GM19452 (cell line): ENCODE results near the gene COMMD1.
"Not testable (repeated sequence)": the region's sequence is repeated elsewhere in the genome, so short reads cannot be mapped to it uniquely, and the experiment has no call there.

Experiments used
- ATAC-seq: cut with Tn5 transposase; IDR thresholded peaks from one replicate; pipeline ENCODE4 v1.9.1; 2021; ENCODE audit not compliant: unreplicated experiment

COMMD1 gene

GRCh38 chr2:62014102-62014501 lies 108.6 kb downstream of the COMMD1 start:
- no peak for ATAC-seq

DNA sequence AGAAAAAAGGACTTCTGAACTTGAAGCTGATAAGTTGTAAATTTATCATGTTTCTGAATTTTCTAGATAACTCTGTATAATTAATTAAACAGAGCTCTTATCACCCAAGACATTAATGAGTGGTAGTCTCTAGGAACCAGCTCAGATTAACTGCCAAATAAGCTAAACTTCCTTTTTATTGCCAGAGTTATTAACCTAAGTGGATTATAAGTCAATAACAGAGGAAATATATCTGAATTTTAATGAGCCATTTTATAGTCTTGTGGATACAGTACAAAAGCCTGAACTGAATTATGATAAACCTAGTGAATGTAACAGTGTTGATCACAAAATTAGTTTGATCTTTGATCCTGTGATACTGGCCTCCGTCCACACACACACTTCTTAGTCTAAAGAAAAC lies 111.5 kb downstream of the COMMD1 start:
- no peak for ATAC-seq

- no peak for ATAC-seq
Observed at GRCh38 chr2:62029910-62030309, 124.4 kb downstream of the COMMD1 start.

DNA sequence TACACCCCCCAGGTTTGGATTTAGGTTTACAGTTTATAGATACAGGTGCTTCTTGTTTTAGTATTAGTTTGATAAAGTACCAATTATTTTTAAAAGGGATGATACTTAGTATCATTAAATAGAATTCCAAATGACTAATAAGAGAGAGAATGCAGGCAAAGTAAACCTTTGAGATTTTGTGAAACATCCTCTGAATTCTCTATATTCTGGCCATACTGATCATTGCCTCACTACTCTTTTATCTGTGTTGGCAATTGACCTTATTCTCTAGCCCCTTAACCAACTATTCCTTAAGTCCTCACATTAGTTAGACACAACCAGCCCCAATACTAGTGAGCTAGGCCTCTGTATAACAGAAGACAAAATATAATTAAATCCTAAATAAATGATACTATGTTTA lies 125.4 kb downstream of the COMMD1 start:
- ATAC-seq, result no peak

DNA sequence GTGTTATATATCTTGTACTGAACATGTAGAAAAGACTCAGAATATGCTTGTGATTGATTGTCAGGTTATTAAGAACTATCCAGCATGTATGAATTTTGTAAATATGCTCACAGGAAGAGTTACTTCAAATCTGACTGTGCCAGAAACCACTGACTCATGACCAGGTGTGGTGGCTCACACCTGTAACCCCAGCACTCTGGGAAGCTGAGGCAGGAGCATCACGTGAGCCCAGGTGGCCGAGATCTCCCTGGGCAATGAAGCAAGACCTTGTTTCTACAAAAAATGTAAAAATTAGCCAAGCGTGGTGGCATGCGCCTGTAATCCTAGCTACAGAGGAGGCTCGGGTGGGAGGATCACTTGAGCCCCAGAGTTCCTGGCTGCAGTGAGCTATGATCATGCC lies 126.6 kb downstream of the COMMD1 start:
- no peak for ATAC-seq

DNA sequence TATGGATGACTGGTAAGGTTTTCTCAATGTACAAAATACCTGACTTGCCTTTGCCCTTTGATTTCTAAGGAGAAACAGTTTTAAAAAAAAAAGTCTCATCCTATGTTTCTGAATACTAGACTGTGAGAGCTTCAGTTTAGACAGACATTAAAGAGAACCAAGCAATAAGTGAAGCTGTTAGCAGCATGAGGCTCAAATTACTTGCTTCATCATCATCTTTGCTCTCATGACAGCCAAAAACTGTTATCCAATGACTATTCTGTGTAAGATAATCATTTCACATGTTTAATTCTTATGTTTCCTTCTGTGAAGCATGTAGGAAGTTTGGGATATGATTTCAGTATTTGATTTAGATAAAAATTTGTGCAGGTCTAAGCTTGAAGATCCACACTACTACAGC lies 129.2 kb downstream of the COMMD1 start:
- no peak for ATAC-seq

DNA sequence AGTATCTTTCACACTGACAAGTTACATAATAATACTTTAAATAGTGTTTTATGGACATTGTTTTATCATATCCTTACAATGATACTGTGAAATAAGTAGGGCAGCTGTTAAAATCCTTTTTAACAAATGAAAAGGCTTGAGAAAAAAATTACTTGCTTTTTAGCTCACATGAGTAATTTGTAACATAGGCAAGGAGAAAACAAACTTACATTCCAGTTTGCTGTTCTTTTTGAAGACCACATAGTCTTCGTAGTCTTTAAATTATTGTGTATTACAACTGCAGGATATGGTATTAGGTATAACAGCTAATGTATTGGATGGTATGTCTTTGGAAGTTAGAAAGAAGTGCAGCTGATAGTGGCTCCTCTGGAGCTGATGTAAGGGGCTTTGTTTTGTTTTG lies 130.8 kb downstream of the COMMD1 start:
- ATAC-seq, result no peak

- no peak for ATAC-seq
Observed at GRCh38 chr2:62036761-62037250, 131.3 kb downstream of the COMMD1 start.

DNA sequence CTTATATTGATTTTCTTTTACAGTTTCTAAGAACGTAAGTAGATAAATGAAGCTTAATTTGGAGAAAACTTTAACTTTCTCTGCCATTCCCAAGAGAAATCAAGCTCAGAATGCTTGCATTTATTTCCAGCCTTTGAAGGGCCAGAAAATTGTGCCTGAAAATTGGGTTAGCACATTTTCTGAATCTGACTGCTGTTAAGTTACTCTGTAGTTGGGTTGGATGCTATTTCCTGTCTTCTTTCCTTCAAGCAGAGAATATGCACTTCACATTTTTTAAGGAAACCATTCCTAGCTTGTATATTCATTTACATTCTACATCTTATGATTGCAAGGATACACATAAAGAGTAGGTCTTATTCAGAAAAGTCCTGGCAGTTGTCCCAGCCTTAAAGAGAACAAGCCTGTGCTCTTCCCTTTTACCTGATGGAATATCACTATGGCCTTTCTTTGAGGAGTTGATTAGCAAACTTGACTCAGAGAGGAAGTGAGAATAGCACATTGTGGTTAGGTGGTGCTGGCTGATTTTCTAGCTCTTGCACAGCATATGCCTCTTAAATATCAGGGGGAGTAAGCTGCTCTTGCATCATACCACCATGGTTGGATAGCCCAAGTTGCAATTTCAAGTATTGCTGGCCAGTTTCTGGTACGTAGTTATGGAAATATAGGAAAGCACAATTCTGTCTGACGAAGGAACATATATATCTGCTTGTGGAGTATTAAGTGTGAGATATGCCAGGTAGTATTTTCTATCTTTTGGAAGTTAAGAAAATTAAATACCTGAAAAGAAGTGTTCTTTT lies 133.7 kb downstream of the COMMD1 start:
- peak; percentile 100 for ATAC-seq

- no peak for ATAC-seq
Observed at GRCh38 chr2:62040926-62041325, 135.5 kb downstream of the COMMD1 start.

- ATAC-seq, result not testable (repeated sequence)
Observed at GRCh38 chr2:62041701-62042385, 136.4 kb downstream of the COMMD1 start.

DNA sequence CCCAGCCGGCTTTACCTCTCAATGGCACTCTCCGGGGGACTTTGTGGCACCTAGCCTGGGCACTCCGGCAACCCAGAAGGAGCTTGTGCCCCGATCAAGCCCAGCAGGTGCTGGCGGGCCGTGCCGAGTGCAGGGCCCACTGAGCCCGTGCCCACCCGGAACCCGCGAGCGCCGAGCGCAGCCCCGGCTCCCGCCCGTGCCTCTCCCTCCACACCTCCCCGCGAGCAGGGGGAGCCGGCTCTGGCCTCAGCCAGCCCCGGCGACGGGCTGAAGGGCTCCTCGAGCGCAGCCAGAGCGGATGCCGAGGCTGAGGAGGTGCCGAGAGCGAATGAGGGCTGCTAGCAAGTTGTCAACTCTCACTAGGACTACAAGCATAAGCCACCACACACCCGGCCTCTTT lies 136.9 kb downstream of the COMMD1 start:
- no peak for ATAC-seq

DNA sequence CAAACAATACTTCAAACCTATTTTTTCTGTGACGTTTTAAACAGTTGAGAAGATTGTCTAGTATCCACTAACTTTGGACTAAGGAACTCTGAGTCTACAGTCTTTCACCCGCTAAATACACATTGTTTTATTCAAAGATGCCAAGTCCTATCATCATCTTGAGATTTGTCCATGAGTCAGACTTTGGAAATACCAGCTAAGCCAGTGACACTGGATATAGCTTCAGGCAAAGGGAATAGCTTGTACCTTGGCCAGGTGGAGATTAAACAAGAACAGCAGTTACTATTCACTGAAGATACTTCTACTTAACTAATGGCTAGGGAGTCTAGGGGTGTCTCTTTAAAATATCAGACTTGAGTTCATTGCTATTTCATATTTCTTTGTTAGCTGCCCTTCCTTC lies 137.5 kb downstream of the COMMD1 start:
- ATAC-seq, result no peak

DNA sequence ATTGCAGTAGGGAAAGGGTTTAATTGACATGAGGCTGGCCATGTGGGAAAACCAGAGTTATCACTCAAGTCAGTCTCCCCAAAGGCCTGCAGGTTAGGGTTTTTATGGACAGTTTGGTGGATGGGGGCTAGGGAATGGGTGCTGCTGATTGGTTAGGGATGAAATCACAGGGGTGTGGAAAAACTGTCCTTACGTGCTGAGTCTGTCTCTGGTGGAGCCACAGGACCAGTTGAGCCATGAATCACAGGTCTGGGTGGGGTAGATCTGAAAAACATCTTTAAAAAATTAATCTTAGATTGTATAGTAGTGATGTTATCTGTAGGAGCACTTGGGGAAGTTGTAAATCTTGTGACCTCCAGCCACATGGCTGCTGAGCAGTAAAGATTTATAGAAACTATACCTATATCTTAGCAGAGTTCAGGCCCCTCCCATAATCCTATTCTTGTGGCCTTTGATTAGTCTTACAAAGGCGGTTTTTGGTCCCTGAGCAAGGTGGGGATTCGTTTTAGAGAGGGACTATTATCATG lies 139.6 kb downstream of the COMMD1 start:
- ATAC-seq, result no peak

DNA sequence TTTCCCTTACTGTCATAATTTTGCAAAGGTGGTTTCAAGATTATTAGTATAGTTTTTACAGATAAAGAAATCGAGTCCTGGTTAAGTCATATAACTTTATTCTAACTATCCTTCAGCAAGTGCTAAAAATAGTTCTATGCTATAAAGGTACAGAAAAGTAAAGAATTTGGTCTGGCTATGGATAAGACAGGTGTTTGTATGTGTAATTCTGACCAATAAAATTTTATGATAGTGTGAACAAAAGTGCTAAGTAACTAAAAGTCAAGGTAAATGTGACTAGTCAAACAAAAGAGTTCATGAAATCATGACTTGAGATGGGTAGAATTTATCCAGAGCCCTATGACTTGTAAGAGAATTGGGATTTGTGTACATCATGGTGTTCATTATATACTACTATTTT lies 140.7 kb downstream of the COMMD1 start:
- no peak for ATAC-seq

GRCh38 chr2:62050456-62051045 lies 145.1 kb downstream of the COMMD1 start:
- no peak for ATAC-seq

DNA sequence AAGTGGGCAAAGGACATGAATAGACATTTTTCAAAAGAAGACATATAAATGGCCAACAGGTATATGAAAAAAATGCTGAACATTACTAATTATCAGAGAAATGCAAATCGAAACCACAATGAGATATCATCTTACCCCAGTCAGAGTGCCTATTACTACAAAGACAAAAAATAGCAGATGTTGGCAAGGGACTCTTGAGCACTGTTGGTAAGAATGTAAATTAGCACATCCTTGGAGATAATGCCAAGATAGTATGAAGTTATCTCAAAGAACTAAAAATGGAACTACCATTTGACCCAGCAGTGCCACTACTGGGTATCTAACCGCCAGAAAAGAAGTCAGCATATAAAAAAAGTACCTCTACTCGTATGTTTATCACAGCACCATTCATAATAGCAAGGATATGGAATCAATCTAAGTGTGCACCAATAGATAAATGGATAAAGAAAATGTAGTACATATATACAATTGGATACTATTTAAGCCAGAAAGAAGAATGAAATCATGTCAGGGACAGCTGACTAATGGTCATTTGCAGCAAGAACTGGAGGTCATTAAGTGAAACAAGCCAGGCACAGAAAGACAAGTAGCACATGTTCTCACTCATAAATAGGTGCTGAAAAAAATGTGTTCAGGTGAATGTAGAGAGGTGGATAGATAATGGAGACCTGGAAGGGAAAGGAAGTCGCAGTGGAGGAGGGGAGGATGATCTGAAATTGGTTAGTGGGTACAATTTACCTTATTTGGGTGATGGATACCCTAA lies 148.7 kb downstream of the COMMD1 start:
- ATAC-seq, result no peak

DNA sequence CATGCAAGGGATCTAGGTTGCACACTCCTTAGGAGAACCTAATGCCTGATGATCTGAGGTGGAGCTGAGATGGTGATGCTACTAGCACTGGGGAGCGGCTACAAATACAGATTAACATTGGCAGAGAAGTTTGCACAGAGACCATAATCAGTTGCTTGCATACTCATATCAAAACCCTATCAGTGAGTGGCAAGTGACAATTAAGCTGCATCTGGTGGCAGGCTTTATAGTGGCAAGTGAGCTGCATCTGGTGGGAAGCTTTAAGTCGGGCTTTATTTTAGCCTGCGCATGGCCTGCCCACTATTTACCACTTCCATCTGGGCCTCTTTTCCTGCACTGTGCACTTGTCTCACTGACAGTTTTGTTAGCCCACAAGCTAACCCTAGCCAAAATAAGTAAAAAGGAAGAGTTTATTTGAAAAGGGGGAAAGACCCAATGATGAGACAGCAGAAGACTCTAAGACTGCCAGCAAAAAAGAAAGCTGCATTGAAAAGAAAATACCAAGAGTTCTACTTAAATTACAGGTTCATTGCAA lies 149.5 kb downstream of the COMMD1 start:
- no peak for ATAC-seq

- ATAC-seq, result no peak
Observed at GRCh38 chr2:62055724-62056336, 150.4 kb downstream of the COMMD1 start.

GRCh38 chr2:62056341-62056740 lies 150.9 kb downstream of the COMMD1 start:
- ATAC-seq, result no peak
